Central memory CD4-positive, alpha-beta T cell (primary cell): ENCODE results near the gene CDHR5.
"Not testable (repeated sequence)": the region's sequence is repeated elsewhere in the genome, so short reads cannot be mapped to it uniquely, and the experiment has no call there.

Source experiments
- DNase-seq: peaks from one replicate; pipeline ENCODE4 v3.0.0; 2022
- total RNA-seq, 3 experiments: gene quantifications; one replicate each; lab custom pipeline; 2026; lab: John Stamatoyannopoulos, UW

The CDHR5 gene, protein sequence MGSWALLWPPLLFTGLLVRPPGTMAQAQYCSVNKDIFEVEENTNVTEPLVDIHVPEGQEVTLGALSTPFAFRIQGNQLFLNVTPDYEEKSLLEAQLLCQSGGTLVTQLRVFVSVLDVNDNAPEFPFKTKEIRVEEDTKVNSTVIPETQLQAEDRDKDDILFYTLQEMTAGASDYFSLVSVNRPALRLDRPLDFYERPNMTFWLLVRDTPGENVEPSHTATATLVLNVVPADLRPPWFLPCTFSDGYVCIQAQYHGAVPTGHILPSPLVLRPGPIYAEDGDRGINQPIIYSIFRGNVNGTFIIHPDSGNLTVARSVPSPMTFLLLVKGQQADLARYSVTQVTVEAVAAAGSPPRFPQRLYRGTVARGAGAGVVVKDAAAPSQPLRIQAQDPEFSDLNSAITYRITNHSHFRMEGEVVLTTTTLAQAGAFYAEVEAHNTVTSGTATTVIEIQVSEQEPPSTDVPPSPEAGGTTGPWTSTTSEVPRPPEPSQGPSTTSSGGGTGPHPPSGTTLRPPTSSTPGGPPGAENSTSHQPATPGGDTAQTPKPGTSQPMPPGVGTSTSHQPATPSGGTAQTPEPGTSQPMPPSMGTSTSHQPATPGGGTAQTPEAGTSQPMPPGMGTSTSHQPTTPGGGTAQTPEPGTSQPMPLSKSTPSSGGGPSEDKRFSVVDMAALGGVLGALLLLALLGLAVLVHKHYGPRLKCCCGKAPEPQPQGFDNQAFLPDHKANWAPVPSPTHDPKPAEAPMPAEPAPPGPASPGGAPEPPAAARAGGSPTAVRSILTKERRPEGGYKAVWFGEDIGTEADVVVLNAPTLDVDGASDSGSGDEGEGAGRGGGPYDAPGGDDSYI
- 0 reads per million in 3 experiments for total RNA-seq

DNA sequence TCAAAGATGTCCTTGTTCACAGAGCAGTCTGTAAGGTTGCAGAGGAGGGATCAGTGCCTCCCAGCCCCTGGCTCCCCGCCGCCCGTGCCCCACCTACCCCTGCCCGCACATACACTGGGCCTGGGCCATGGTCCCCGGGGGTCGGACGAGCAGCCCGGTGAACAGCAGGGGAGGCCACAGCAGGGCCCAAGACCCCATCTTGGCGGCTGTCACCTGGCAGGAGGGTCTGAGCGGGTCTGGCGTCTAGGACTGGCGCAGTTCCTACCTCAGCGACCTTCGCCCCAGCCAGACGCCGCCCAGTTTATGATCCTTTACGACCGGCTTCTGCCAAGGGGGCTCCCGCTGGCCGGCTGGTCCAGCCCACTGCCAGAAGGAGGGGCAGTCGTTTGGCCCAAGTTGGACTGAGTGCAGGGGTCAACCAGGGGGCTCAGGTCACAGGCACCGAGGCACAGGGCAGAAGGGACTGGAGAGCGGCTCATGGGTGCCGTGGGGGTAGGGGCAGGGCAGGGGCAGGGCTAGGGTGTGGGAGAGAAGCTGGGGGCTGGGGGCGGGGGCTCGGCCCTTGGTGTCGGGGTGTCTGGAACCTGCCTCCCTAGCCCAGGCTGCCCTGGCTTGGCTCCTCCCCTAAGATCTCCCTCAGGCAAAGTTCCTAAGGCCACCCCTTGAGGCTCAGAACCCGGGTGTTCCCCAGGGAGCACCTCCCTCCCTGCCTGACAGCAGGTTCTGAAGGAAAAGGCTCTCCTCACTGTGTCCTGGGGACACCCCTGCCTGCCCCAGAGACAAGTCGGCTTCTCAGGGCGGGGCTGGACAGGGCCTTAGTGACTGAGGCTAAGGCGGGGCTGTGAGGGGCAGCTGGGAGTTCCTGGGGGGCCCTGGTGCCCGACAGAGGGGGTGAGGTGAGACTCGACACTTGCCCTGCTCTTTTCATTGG lies at the start of gene CDHR5:
TSS of gene CDHR5 (minus strand) at position 251 of the 931 bp plus-strand sequence. CDS start at position 198, 53 bp downstream.
- DNase-seq: no peak

DNA sequence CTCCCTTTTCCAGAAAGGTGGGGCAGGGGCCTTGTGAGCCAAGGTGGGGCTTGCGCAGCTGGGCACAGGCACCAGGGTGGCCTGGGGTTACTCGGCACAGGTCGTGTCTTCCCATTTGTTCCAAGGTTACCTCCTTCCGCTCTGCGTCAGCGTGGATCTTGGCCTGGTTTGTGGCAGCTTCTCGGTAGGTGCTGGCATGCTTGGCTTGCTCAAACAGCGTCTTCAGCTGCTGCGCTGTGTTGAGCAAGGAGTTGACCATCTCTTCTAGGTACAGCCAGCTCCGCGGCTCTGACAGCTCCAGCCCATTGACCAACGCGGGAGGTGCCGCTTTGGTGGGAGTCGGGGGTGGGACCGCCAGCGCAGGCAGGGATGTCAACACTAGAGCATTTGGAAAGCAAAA lies 49.7 kb upstream of the CDHR5 start:
- DNase-seq: no peak

DNA sequence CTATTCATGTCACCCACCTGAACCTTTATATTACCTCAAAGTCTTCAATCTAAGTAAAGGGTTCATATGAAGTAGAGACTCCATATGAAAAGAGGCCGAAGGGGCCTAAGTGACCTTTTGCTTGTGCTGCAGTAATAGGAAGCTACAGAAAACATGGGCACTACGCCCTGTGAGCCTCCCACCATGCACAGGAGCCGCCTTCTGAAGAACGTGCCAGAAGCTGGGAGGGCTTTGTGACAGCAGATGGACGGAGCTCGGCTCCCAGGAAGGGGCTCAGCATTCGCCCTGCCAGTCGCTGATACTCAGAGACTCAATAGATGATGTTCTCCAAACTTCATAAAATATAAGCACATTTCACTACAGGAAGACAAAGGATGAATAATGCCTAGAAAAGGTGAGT lies 49.1 kb upstream of the CDHR5 start:
- no peak for DNase-seq

DNA sequence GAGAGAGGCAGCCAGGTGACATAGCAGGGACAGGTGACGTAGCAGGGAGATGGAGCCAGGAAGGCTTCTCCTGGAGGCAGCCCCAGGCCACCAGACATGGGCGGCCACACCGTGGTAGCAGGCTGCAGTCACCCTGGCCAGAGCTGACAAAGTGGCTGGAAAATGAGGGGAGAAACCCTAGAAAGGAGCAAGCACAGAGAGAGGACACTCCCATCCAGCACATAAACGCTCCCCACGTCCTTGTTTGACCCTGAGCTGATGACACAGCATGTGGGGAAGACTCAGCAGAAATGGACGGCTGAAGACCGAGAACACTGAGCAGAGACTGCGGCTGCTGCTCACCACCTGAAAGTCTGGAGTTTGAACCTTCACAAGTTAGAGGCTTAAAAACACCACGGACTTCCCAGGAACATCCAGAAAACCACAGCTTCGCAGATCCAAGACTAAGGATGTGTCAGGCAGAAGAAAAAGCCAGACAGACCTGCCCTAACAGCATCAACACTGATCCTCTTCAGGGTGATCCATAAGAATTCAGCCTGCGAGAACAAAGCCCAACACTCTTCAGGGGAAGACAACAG lies 41.0 kb upstream of the CDHR5 start:
- no peak for DNase-seq

DNA sequence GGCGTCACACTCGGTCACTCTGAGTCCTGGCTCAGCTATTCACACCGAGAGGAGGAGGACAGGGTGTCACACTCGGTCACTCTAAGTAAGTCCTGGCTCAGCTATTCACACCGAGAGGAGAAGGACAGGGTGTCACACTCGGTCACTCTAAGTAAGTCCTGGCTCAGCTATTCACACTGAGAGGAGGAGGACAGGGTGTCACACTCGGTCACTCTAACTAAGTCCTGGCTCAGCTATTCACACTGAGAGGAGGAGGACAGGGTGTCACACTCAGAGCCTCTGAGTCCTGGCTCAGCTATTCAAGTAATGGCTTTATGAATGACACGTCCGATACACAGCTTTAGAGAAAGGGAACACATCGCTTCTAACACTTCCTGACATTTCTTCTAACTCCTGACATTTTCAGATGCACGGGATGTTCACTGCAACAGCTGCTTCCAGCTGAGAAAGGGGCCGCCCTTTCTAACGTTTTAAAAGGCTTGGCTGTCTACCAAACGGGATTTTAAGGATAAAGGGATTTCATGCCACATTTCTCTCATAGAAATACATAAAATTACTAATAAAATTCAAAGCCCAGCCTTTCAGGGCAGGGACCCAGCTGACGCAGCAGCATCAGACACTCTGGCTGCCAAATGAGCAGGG lies 40.4 kb upstream of the CDHR5 start:
- no peak for DNase-seq

DNA sequence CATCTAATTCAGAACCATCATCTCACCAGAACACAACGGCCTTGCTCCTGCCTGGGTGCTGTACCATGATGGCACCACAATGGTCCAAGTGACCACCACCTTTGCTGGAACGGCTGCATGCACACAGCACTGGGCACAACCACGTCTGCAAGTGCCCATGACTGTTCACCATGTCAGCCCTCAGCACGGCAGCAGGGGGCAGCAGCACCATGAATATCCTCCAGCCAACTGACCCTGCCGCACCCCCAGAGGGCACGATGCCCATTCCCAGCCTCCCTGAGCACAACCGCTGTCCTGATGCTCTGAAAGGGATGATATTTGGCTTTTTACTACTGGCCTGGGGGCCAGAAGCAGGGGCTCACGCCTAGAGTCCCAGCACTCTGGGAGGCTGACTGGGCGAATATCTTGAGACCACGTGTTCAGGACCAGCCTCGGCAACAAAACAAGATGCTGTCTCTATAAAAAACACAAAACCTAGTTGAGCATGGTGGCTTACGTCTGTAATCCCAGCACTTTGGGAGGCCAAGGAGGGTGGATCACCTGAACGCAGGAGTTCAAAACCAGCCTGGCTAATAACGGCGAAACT lies 38.0 kb upstream of the CDHR5 start:
- no peak for DNase-seq

DNA sequence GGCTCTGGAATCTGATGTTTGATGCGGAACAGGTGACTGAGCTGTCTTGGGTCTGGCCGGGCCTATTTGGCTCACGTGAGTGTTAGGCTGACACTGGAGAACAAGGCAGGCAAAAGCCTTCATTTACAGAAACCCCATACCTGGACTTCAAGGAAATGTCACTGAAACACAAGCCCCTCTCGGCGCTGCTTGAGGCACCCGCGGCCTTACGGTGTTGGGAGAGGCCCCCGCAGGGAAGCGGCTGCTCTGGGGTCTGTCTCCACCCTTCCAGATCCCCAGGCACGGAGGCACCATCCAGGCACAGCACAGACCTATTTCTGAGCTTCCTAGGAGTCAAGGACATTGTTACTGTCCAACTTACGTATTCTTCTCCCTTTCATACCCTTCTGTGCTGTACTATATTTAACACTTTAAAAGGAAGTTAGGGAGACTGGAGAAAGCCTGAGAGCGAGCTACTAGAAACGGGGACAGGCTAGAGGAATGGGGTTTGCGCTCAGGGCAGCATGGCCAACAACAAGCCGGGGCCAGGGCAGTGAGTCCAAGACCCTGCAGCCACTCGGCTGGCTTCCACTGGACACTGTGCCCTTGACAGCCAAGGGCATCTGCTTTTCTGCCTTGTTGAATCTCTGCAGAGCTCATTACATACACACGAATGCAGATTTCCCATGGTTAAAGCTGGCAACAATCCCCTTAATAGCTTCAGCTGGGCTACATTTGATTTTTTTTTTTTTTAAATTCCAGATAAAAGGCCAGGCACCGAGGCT lies 36.1 kb upstream of the CDHR5 start:
- DNase-seq: no peak

DNA sequence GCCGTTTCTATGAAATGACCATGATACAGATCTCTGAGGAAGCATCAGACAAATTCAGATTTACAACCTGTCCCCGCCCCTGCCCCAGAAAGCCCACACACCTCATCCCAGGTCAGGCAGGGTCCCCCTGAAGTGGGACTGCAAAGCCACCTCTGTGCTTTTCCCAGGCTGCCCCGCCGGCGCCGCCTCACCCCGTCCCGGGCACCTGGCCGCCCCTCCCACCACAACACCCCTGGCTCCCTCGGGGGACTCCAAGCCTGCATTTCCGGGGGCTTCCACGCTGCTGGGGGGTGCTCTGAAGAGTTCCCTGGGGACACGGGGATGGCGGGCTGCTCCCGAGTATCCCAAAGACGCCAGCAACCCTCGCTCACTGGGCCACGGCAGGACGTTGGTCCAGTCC lies 35.5 kb upstream of the CDHR5 start:
- no peak for DNase-seq

DNA sequence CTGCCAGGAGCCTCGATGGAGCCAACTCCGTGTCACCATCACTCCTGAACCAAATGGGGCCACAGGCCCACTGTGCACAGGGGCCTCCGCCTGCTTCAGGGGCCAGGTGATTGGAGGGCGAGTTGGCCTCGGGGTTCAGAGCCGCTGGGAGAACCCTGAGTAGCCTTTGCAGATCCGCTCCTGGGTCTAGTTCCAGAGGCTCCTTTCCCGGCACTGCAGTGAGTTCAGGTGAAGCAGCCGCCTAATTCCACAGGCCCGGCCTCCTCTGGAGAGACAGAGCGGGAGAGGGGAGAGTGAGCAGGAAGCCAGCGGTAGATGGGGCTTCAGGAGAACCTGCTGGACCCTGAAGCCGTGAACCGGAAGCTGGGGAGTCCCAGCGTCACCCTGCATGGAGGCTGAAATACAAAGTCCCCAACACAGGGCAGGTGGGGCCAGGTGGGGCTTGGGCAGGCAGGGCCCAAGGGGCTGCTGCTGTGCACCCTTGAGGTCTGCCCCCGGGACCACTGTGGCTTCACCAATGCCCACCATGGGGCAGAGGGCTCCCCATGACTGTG lies 34.9 kb upstream of the CDHR5 start:
- no peak for DNase-seq

DNA sequence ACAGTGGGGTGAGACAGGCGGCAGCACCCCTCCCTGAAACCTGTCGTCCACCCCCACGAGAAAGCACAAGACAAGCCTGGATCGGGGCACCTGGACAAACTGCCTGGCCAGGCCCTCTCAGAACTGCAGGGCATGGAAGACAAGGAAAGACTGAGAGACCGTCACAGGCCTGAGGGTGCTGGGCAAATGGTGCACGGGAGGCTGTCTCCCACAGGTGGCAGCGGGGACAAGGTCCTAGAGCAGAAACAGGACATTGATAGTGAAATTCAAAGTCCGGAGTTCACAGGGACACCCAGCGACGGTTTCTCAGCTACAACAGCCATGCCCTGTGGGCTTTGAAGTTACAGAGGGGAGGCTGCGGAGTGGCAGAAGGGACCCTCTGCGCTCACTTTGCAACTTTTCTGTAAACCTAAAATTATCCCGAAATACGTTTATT lies 33.0 kb upstream of the CDHR5 start:
- no peak for DNase-seq

DNA sequence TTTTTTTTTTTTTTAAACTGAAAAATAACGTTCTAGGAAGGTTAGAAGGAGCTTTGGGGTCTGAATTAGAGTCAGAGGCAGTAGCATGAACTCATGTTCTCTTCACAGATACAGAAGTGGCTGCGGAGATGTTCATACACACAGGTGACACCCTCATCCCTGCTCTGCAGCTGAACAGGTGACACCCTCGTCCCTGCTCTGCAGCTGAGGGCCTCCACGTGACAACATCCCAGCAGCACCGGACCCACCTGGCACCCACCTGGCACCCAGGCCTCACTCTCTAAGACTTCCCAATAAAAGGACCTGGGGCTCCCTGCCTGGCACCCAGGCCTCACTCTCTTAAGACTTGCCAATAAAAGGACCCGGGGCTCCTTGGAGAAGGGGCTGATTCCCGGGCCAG lies 32.1 kb upstream of the CDHR5 start:
- DNase-seq: no peak

DNA sequence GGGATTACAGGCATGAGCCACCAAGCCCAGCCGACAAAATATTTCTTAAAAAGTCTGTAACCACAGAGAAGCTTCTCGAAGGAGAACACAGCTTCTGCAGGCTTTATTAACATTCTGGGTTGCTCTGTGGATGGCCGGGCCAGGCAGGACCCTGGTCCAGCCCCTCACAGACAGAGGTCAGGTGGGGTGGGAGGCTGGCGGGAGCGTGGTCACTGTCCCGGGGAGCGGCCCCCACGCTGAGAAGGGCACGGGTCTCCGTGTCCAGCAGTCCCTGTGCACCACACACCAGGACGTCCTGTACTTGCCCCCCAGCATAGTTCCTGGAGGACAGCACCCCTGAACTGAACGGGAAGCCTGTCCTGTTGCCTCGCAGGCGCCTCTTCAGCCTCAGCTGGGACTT lies 31.7 kb upstream of the CDHR5 start:
- no peak for DNase-seq

DNA sequence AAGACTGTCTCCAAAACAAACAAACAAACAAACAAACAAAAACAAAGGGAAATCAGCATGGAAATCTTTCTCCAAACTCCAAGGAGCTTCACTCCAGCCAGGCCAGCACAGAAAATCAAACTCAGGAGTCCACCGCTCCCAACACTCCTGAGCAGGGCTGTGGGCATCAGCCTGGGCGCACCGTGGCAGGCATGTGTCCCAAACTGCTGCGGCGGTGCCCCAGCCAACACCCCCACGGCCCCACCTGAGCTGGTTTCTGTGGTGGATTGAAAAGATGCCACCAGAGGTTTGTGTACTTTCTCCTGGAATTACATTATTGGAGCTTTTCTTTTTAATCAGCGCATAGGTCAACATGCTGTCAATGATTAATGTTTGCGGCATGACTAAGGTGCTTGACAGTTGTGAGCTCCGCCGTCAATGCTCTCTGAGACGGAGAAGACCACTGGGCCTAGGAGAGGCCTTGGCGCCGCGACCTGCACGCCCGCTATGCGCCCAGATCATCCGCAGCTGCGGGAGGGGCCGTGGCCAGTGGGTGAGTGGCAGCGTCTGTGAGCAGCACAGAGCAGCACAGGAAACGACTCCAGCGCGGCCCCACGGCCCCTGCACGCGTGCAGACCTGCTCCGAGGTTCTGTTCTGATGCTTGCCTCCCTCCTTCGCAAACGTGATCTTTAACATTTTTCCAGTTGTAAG lies 30.4 kb upstream of the CDHR5 start:
- DNase-seq: no peak

DNA sequence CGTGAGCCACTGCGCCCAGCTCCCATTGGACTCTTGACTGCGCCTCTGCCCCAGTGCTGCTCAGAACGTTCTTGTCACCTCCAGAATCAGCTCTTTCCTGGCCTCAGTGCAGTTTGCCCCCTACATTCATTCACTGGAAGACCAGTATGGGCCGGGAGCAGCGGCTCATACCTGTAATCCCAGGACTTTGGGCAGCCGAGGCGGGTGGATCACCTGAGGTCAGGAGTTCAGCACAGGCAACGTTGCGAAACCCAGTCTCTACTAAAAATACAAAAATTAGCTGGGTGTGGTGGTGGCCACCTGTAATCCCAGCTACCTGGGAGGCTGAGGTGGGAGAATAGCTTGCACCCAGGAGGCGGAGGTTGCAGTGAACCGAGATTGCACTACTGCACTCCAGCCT lies 29.7 kb upstream of the CDHR5 start:
- not testable (repeated sequence) for DNase-seq

DNA sequence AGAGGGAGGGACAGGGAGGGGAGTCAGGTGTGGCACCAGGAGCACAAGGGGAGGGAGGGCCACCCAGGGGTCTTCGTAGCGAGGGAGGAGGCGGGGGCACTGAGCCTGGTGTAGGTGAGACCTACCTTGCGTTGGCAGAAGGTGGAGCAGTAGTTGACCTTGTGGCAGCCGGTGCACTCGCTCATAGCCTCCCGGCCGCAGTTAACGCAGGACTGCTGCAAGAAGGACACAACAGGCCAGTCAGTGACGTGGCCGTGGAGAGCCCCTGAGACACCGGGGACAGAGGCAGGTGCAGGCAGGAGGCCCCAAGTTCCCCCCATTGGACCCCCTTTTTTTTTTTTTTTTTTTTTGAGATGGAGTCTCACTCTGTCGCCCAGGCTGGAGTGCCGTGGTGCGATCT lies 29.1 kb upstream of the CDHR5 start:
- no peak for DNase-seq

DNA sequence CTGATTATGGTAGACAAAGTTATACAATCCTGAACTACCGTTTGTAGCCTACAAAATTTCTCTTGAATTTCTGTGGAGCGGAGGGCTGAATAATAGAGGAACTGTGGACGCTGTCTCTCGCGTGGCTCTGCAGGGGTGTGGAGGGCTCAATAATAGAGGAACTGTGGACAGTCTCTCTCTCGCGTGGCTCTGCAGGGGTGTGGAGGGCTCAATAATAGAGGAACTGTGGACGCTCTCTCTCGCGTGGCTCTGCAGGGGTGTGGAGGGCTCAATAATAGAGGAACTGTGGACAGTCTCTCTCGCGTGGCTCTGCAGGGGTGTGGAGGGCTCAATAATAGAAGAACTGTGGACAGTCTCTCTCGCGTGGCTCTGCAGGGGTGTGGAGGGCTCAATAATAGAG lies 28.4 kb upstream of the CDHR5 start:
- DNase-seq: not testable (repeated sequence)

DNA sequence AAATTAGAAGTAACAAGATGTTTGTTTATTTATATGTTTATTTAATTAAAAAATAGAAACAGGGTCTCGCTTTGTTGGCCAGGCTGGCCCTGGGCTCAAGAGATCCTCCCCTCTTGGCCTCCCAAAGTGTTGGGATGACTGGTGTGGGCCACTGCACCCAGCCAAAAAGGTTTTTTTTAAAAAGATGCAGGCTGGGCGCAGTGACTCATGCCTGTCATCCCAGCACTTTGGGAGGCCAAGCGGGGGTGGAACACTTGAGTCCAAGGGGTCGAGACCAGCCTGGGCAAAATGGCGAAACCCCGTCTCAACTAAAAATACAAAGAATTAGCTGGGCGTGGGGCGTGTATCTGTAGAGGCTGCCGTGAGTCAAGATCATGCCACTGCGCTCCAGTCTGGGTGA lies 25.7 kb upstream of the CDHR5 start:
- DNase-seq: no peak

DNA sequence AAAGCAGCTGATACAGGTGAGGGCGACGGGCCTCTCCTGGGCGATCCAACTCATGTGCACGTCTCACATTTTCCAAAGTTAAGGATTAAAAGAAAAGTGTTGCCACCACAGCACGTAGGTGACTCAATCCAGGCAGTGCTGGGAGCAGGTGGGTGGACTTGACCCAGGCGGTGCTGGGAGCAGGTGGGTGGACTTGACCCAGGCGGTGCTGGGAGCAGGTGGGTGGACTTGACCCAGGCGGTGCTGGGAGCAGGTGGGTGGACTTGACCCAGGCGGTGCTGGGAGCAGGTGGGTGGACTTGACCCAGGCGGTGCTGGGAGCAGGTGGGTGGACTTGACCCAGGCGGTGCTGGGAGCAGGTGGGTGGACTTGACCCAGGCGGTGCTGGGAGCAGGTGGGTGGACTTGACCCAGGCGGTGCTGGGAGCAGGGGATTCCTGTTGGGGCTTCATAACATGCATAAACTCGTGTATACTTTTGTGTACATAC lies 23.0 kb upstream of the CDHR5 start:
- DNase-seq: not testable (repeated sequence)

DNA sequence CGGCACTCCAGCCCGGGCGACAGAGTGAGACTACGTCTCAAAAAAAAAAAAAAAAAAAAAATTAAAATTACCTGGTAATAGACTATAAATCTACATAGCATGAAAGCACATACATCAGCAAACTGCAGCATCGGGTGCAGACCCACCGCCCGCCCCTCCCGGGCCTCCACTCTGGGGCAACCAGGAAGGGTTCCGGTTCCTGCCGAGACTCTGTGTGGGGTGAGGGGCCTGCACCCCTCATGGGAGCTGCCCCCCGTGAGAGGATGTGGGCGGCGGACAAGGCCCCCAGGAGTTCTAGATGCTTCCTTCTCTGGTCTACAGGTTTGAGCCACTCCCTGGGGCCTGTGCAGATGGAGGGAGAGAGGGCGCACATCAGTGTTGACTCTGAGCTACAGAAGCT lies 21.5 kb upstream of the CDHR5 start:
- no peak for DNase-seq

DNA sequence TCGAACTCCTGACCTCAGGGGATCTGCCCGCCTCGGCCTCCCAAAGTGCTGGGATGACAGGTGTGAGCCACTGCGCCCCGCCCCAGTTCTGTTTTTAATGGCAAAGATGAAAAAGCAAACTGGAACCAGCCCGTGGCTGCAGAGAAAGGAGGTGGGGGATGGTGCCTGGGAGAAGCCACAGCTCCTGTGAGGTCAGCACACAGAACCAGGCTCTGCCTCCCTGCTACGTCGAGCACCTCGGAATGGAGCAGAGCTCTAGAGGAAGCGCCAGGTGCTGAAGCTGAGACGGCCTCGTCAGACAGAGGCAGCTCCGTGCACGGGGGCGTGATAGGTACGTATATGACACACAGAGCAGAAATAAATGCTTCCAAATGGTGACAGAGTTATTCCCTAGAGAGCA lies 20.8 kb upstream of the CDHR5 start:
- DNase-seq: no peak
